Muscle of leg (tissue), 11 donors: Measurements from ENCODE around the gene MCUR1. TPM values are rescaled to one million over a fixed set of nuclear protein-coding genes. Genes with fewer than 3 reads are reported as not detected.
A peak's percentile ranks its signal among the peaks of the same experiment; 100 is the strongest.

ENCODE experiments used
- DNase-seq: peaks from one replicate; pipeline ENCODE4 v3.0.0; 2013
- H3K27ac ChIP-seq: one replicate; pipeline ENCODE4 v1.5.1; 2013; ENCODE audit warnings: mild to moderate bottlenecking, low read length, control low read depth
- H3K27me3 ChIP-seq: one replicate; pipeline ENCODE4 v1.6.1; 2013; ENCODE audit warnings: low read length; ENCODE audit not compliant: control insufficient read depth, insufficient read depth
- H3K36me3 ChIP-seq: one replicate; pipeline ENCODE4 v1.6.1; 2013; ENCODE audit warnings: low read length; ENCODE audit not compliant: control insufficient read depth, insufficient read depth
- H3K4me1 ChIP-seq: one replicate; pipeline ENCODE4 v1.6.1; 2013; ENCODE audit warnings: low read length; ENCODE audit not compliant: control insufficient read depth, insufficient read depth
- H3K4me3 ChIP-seq: one replicate; pipeline ENCODE4 v1.5.1; 2013; ENCODE audit warnings: low read length, control low read depth
- H3K9me3 ChIP-seq: replicated peaks from 2 replicates; pipeline ENCODE4 v1.6.1; 2013; ENCODE audit warnings: low read depth, low read length; ENCODE audit not compliant: control insufficient read depth
- WGBS: methylation state at CpG from one replicate; pipeline ENCODE4 v1.1.5; 2013; ENCODE audit warnings: missing lambda C conversion rate; ENCODE audit not compliant: insufficient coverage; 5-methylcytosine and 5-hydroxymethylcytosine counted together
- polyA plus RNA-seq, 8 donors: library from polyadenylated mRNA; unstranded; fragments of 120-200 nt; gene quantifications; one replicate each; pipeline versions ENCODE4 v1.2.1 to v1.2.3, GENCODE V29; 2013; ENCODE audit warnings: inconsistent platforms in 1 of 8, low replicate concordance in 1 of 8; ENCODE audit not compliant: insufficient read length in 8 of 8, insufficient read depth in 1 of 8
- total RNA-seq: library from RNA; stranded (reverse); fragments of 120-200 nt; gene quantifications from one replicate; pipeline ENCODE4 v1.2.4, GENCODE V29; 2013

The MCUR1 gene
- total and polyA plus RNA-seq, 9 donors: 16.1 to 32.8 (median 27.4) TPM

GRCh38 chr6:13767121-13767808 is 47.1 kb downstream of the MCUR1 start:
- Histone ChIP-seq H3K9me3 (peaks cover 2% of the 10 kb centered on the region), H3K4me1 (peaks cover 11% of the 10 kb centered on the region), H3K27ac (peak overlapping the region; percentile 75), H3K36me3 (no peaks in the 10 kb centered on the region), H3K4me3 (peak overlapping the region; percentile 29), H3K27me3 (no peaks in the 10 kb centered on the region)
- 6% methylated on average over 16 of the region's 19 CpGs for WGBS
- DNase-seq: peak; percentile 88

- Histone ChIP-seq H3K4me3 (no peak overlapping the region), H3K36me3 (no peaks in the 10 kb centered on the region), H3K27ac (no peak overlapping the region), H3K9me3 (peaks cover 2% of the 10 kb centered on the region), H3K4me1 (peaks cover 14% of the 10 kb centered on the region), H3K27me3 (no peaks in the 10 kb centered on the region)
- no CpG with 5 or more reads among the region's 5 CpGs for WGBS
- DNase-seq: no peak
Measured at GRCh38 chr6:13766201-13766634, 48.1 kb downstream of the MCUR1 start.

GRCh38 chr6:13765570-13765969 is 48.8 kb downstream of the MCUR1 start:
- H3K9me3 ChIP-seq: peaks cover 2% of the 10 kb centered on the region
- 76% methylated on average over 4 of the region's 8 CpGs for WGBS
- H3K36me3 ChIP-seq: no peaks in the 10 kb centered on the region
- no peak for DNase-seq
- no peaks in the 10 kb centered on the region for H3K27me3 ChIP-seq
- no peak overlapping the region for H3K4me3 ChIP-seq
- no peak overlapping the region for H3K27ac ChIP-seq
- peaks cover 14% of the 10 kb centered on the region for H3K4me1 ChIP-seq

GRCh38 chr6:13764996-13765395 is 49.4 kb downstream of the MCUR1 start:
- WGBS: 95% methylated on average over 6 of the region's 9 CpGs
- DNase-seq: no peak

GRCh38 chr6:13763740-13764381 is 50.5 kb downstream of the MCUR1 start:
- Histone ChIP-seq H3K27ac (no peak overlapping the region), H3K9me3 (peaks cover 2% of the 10 kb centered on the region), H3K4me3 (no peak overlapping the region), H3K36me3 (no peaks in the 10 kb centered on the region), H3K27me3 (no peaks in the 10 kb centered on the region), H3K4me1 (peaks cover 16% of the 10 kb centered on the region)
- DNase-seq: no peak
- 96% methylated on average over 3 of the region's 5 CpGs for WGBS

More at GRCh38 chr6:13764996-13765395, 49.4 kb downstream of the MCUR1 start:
- Histone ChIP-seq H3K4me3 (no peak overlapping the region), H3K9me3 (peaks cover 2% of the 10 kb centered on the region), H3K27me3 (no peaks in the 10 kb centered on the region), H3K4me1 (peaks cover 16% of the 10 kb centered on the region), H3K27ac (no peak overlapping the region), H3K36me3 (no peaks in the 10 kb centered on the region)

GRCh38 chr6:13762611-13763441 is 51.5 kb downstream of the MCUR1 start:
- Histone ChIP-seq H3K9me3 (peaks cover 2% of the 10 kb centered on the region), H3K4me1 (peaks cover 13% of the 10 kb centered on the region), H3K36me3 (no peaks in the 10 kb centered on the region), H3K27me3 (no peaks in the 10 kb centered on the region), H3K4me3 (no peak overlapping the region), H3K27ac (peak overlapping the region; percentile 43)
- WGBS: 49% methylated on average over 2 of the region's 6 CpGs
- peak; percentile 73 for DNase-seq

- peaks cover 2% of the 10 kb centered on the region for H3K9me3 ChIP-seq
- peak; percentile 36 for DNase-seq
- no CpG with 5 or more reads among the region's 6 CpGs for WGBS
- no peak overlapping the region for H3K4me3 ChIP-seq
- H3K36me3 ChIP-seq: no peaks in the 10 kb centered on the region
- peak overlapping the region; percentile 72 for H3K27ac ChIP-seq
- H3K4me1 ChIP-seq: peaks cover 5% of the 10 kb centered on the region
- no peaks in the 10 kb centered on the region for H3K27me3 ChIP-seq
Measured at GRCh38 chr6:13761361-13762036, 52.9 kb downstream of the MCUR1 start.

GRCh38 chr6:13760307-13761304 is 53.8 kb downstream of the MCUR1 start:
- Histone ChIP-seq H3K36me3 (no peaks in the 10 kb centered on the region), H3K4me1 (peaks cover 5% of the 10 kb centered on the region), H3K27me3 (no peaks in the 10 kb centered on the region), H3K4me3 (no peak overlapping the region), H3K27ac (peak overlapping the region; percentile 72), H3K9me3 (peaks cover 2% of the 10 kb centered on the region)
- WGBS: 22% methylated on average over 6 of the region's 11 CpGs
- peak; percentile 93 for DNase-seq

GRCh38 chr6:13759025-13759424 is 55.3 kb downstream of the MCUR1 start:
- Histone ChIP-seq H3K9me3 (peaks cover under 1% of the 10 kb centered on the region), H3K27me3 (no peaks in the 10 kb centered on the region), H3K27ac (no peak overlapping the region), H3K36me3 (no peaks in the 10 kb centered on the region), H3K4me1 (peaks cover 5% of the 10 kb centered on the region), H3K4me3 (no peak overlapping the region)
- no peak for DNase-seq
- WGBS: 92% methylated on average over 2 of the region's 6 CpGs
